ENCODE data around the gene KLHL29. TPM values are rescaled to one million over a fixed set of nuclear protein-coding genes. Genes with fewer than 3 reads are reported as not detected.

Gene KLHL29
- total RNA-seq, 1 donor from 2014 or later = 5.0 TPM

GRCh38 chr2:23585273-23586170, 200.5 kb downstream of the KLHL29 start:
- no peak for TF ChIP-seq CTCF (IDR thresholded peaks at IDR 0.05)
- H3K4me3 Mint-ChIP-seq (ENCODE audit: unreplicated experiment) = no peak overlapping the region
- H3K27me3 Mint-ChIP-seq (ENCODE audit: unreplicated experiment) = no peaks in the 10 kb centered on the region
- no peaks in the 10 kb centered on the region for H3K36me3 Mint-ChIP-seq (ENCODE audit: unreplicated experiment)
- no peak for DNase-seq (ENCODE audit: extremely low spot score, unreplicated experiment)
- H3K4me1 Mint-ChIP-seq (ENCODE audit: unreplicated experiment) = peaks cover 14% of the 10 kb centered on the region
- no peaks in the 10 kb centered on the region for H3K9me3 Mint-ChIP-seq (ENCODE audit: unreplicated experiment)
- no peak overlapping the region for H3K27ac Mint-ChIP-seq (ENCODE audit: unreplicated experiment)

GRCh38 chr2:23586741-23587306, 201.8 kb downstream of the KLHL29 start:
- TF ChIP-seq CTCF (IDR thresholded peaks at IDR 0.05) = no peak
- Mint-ChIP-seq H3K27me3 (ENCODE audit: unreplicated experiment) (no peaks in the 10 kb centered on the region), H3K27ac (ENCODE audit: unreplicated experiment) (no peak overlapping the region), H3K36me3 (ENCODE audit: unreplicated experiment) (no peaks in the 10 kb centered on the region), H3K9me3 (ENCODE audit: unreplicated experiment) (no peaks in the 10 kb centered on the region), H3K4me3 (ENCODE audit: unreplicated experiment) (no peak overlapping the region), H3K4me1 (ENCODE audit: unreplicated experiment) (peaks cover 14% of the 10 kb centered on the region)
- DNase-seq (ENCODE audit: extremely low spot score, unreplicated experiment) = no peak

GRCh38 chr2:23587341-23587880, 202.4 kb downstream of the KLHL29 start:
- Mint-ChIP-seq H3K36me3 (ENCODE audit: unreplicated experiment) (no peaks in the 10 kb centered on the region), H3K4me3 (ENCODE audit: unreplicated experiment) (no peak overlapping the region), H3K27me3 (ENCODE audit: unreplicated experiment) (no peaks in the 10 kb centered on the region), H3K27ac (ENCODE audit: unreplicated experiment) (no peak overlapping the region), H3K9me3 (ENCODE audit: unreplicated experiment) (no peaks in the 10 kb centered on the region), H3K4me1 (ENCODE audit: unreplicated experiment) (peaks cover 14% of the 10 kb centered on the region)
- no peak for DNase-seq (ENCODE audit: extremely low spot score, unreplicated experiment)
- TF ChIP-seq CTCF (IDR thresholded peaks at IDR 0.05) = no peak

- Mint-ChIP-seq H3K9me3 (ENCODE audit: unreplicated experiment) (no peaks in the 10 kb centered on the region), H3K4me3 (ENCODE audit: unreplicated experiment) (no peak overlapping the region), H3K27me3 (ENCODE audit: unreplicated experiment) (no peaks in the 10 kb centered on the region), H3K36me3 (ENCODE audit: unreplicated experiment) (no peaks in the 10 kb centered on the region), H3K27ac (ENCODE audit: unreplicated experiment) (no peak overlapping the region), H3K4me1 (ENCODE audit: unreplicated experiment) (peaks cover 17% of the 10 kb centered on the region)
- DNase-seq (ENCODE audit: extremely low spot score, unreplicated experiment) = no peak
- TF ChIP-seq CTCF (IDR thresholded peaks at IDR 0.05) = no peak
Observed at GRCh38 chr2:23588106-23588505, 203.1 kb downstream of the KLHL29 start.
